Subcutaneous abdominal adipose tissue (tissue), 5 donors: Measurements from ENCODE around the gene OR2Y1.
"Not testable (repeated sequence)": the region's sequence is repeated elsewhere in the genome, so short reads cannot be mapped to it uniquely, and the experiment has no call there.

Source experiments
- H3K27ac ChIP-seq: one replicate; pipeline ENCODE4 v1.7.0; 2013; ENCODE audit warnings: low read depth, mild to moderate bottlenecking, inconsistent platforms, low read length, moderate library complexity
- H3K27me3 ChIP-seq, 5 donors: one replicate each; pipeline ENCODE4 v1.7.0; 2013; ENCODE audit warnings: low read length in 5 of 5, inconsistent platforms in 1 of 5; ENCODE audit not compliant: control insufficient read depth in 5 of 5, insufficient read depth in 4 of 5
- H3K36me3 ChIP-seq, 5 donors: one replicate each; pipeline ENCODE4 v1.7.0; 2013; ENCODE audit warnings: low read length in 5 of 5; ENCODE audit not compliant: control insufficient read depth in 5 of 5, insufficient read depth in 5 of 5
- H3K4me1 ChIP-seq, 5 donors: one replicate each; pipeline ENCODE4 v1.7.0; 2013; ENCODE audit warnings: low read length in 5 of 5, mild to moderate bottlenecking in 3 of 5, moderate library complexity in 1 of 5; ENCODE audit not compliant: control insufficient read depth in 5 of 5, insufficient read depth in 5 of 5
- H3K4me3 ChIP-seq, 5 donors: one replicate each; pipeline ENCODE4 v1.7.0; 2013; ENCODE audit warnings: low read length in 5 of 5, low read depth in 1 of 5
- H3K9ac ChIP-seq, 5 donors: one replicate each; pipeline ENCODE4 v1.7.0; 2013; ENCODE audit warnings: low read length in 5 of 5, mild to moderate bottlenecking in 4 of 5, moderate library complexity in 3 of 5
- H3K9me3 ChIP-seq, 5 donors: one replicate each; pipeline ENCODE4 v1.7.0; 2013; ENCODE audit warnings: low read length in 5 of 5; ENCODE audit not compliant: control insufficient read depth in 5 of 5
- donor health status: healthy.
- donor health status: healthy.
- donor health status: healthy.
- donor health status: healthy.
- donor health status: healthy.

The OR2Y1 gene

GRCh38 chr5:180742727-180743126, 2.9 kb upstream of the OR2Y1 start:
- H3K9ac ChIP-seq, result no peak overlapping the region

DNA sequence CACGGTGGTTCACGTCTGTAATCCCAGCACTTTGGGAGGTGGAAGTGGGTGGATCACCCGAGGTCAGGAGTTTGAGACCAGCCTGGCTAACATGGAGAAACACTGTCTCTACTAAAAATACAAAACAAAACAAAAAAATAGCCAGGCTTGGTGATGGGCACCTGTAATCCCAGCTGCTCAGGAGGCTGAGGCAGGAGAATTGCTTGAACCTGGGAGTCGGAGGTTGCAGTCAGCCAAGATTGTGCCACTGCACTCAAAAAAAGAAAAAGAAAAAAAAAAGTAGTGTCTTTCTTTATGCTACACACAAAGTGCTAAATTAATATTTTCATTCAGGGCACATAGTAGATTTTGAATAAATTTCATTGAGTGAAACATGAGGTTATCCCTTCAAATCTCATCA, 1.1 kb upstream of the OR2Y1 start:
- H3K36me3 ChIP-seq, H3K9ac ChIP-seq, H3K27ac ChIP-seq, H3K9me3 ChIP-seq, H3K4me1 ChIP-seq, H3K4me3 ChIP-seq: not testable (repeated sequence)
- peaks cover 8 to 36% (median 18%) of the 10 kb centered on the region in 5 donors for H3K27me3 ChIP-seq

More at GRCh38 chr5:180742727-180743126, 2.9 kb upstream of the OR2Y1 start:
- Histone ChIP-seq H3K27me3 (peaks cover 8 to 33% (median 18%) of the 10 kb centered on the region in 5 donors), H3K4me3 (no peak overlapping the region), H3K9me3 (no peaks in the 10 kb centered on the region), H3K4me1 (no peaks in the 10 kb centered on the region), H3K27ac (no peak overlapping the region), H3K36me3 (no peaks in the 10 kb centered on the region)

DNA sequence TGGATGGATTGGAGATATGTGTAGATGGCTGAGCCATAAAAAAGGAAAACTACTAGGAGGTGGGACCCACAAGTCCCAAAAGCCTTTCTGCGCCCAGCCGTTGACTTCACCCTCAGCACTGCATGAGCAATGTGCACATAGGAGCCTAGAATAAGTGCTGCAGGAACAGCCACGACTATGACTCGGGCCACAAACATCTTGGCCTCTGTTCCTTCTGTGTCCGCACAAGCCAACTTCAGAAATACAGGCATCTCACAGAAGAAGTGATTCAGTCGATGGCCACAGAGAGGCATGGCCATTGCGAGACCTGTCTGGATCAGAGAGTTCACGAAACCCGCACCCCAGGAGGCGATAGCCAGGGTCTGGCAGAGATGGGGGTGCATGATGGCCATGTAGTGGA, 587 bp downstream of the OR2Y1 start:
- H3K36me3 ChIP-seq, result no peaks in the 10 kb centered on the region
- peaks cover 8 to 21% (median 11%) of the 10 kb centered on the region in 5 donors for H3K27me3 ChIP-seq
- H3K9me3 ChIP-seq, result no peaks in the 10 kb centered on the region
- H3K27ac ChIP-seq, result no peak overlapping the region
- no peak overlapping the region for H3K9ac ChIP-seq
- H3K4me1 ChIP-seq, result no peaks in the 10 kb centered on the region
- H3K4me3 ChIP-seq, result no peak overlapping the region

- H3K4me1 ChIP-seq, result no peaks in the 10 kb centered on the region
- H3K9me3 ChIP-seq, result no peaks in the 10 kb centered on the region
- H3K27me3 ChIP-seq, result peaks cover 4 to 15% (median 8%) of the 10 kb centered on the region in 5 donors
- H3K4me3 ChIP-seq, result no peak overlapping the region
- H3K9ac ChIP-seq, result no peak overlapping the region
- no peaks in the 10 kb centered on the region for H3K36me3 ChIP-seq
- no peak overlapping the region for H3K27ac ChIP-seq
Measured at GRCh38 chr5:180736536-180736935, 3.3 kb downstream of the OR2Y1 start.

- H3K27ac ChIP-seq, result no peak overlapping the region
- no peaks in the 10 kb centered on the region for H3K9me3 ChIP-seq
- no peak overlapping the region for H3K9ac ChIP-seq
- peaks cover 0 to 10% (median 0%) of the 10 kb centered on the region in 5 donors for H3K27me3 ChIP-seq
- no peaks in the 10 kb centered on the region for H3K4me1 ChIP-seq
- H3K4me3 ChIP-seq, result no peak overlapping the region
- no peaks in the 10 kb centered on the region for H3K36me3 ChIP-seq
Measured at GRCh38 chr5:180724944-180725343, 14.9 kb downstream of the OR2Y1 start.

GRCh38 chr5:180723936-180724335, 15.9 kb downstream of the OR2Y1 start:
- H3K4me3 ChIP-seq, result no peak overlapping the region
- peaks cover 0 to 10% (median 0%) of the 10 kb centered on the region in 5 donors for H3K27me3 ChIP-seq
- no peaks in the 10 kb centered on the region for H3K36me3 ChIP-seq
- H3K9ac ChIP-seq, result no peak overlapping the region
- no peaks in the 10 kb centered on the region for H3K9me3 ChIP-seq
- H3K4me1 ChIP-seq, result no peaks in the 10 kb centered on the region
- H3K27ac ChIP-seq, result no peak overlapping the region

DNA sequence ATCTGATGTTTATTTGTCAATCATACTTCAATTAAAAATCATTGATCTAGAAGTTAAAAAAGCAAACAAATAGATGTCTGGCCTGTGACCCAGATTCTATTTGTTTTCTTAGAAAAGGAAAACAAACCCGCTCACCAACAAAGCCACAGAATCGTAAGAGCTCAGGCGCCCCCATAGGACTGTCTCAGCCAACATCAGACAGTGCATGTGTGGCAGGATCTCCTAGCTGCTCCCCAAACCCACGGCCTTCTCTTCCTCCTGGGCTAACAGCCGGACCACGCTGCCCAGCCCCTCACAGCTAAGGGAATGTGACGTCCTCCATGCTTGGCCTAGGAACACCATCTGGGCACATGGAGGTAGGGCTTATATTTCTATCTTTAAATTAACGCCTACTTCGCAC, 19.4 kb downstream of the OR2Y1 start:
- H3K9me3 ChIP-seq, result no peaks in the 10 kb centered on the region
- peaks cover 0 to 10% (median 0%) of the 10 kb centered on the region in 5 donors for H3K27me3 ChIP-seq
- no peak overlapping the region for H3K27ac ChIP-seq
- H3K36me3 ChIP-seq, result no peaks in the 10 kb centered on the region
- no peaks in the 10 kb centered on the region for H3K4me1 ChIP-seq
- no peak overlapping the region for H3K9ac ChIP-seq
- no peak overlapping the region for H3K4me3 ChIP-seq

- H3K9me3 ChIP-seq, result no peaks in the 10 kb centered on the region
- no peak overlapping the region for H3K27ac ChIP-seq
- no peak overlapping the region for H3K4me3 ChIP-seq
- H3K4me1 ChIP-seq, result no peaks in the 10 kb centered on the region
- H3K27me3 ChIP-seq, result peaks cover 0 to 9% (median 0%) of the 10 kb centered on the region in 5 donors
- no peaks in the 10 kb centered on the region for H3K36me3 ChIP-seq
- no peak overlapping the region for H3K9ac ChIP-seq
Measured at GRCh38 chr5:180719781-180720180, 20.1 kb downstream of the OR2Y1 start.

DNA sequence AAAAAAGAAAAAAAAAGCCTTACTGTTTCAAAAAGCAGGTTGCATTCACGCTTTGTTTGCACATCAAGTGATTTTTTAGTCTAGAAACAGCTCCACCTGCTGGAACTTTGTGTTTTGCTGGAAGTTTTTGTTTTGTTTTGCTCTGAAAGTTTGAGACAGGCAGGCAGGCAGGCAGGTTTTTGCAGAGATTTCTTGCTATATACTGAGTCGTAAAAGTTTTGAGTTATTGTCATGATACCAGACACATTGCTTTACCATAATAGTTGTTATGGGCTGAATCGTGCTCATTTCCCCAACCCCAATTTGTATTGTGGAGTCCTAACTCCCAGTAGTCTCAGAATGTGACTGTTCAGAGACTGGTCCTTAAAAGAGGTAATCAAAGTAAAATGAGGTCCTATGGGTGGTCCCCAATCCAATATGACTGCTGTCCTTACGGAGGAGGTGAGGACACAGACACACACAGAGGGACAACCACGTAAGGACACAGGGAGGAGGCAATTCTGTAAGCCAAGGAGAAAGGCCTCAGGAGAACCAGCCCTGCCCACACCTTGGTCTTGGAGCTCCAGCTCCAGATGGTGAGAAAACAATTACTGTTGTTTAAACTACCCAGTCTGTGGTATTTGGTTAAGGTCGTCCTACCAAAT, 20.9 kb downstream of the OR2Y1 start:
- Histone ChIP-seq H3K36me3 (no peaks in the 10 kb centered on the region), H3K4me1 (no peaks in the 10 kb centered on the region), H3K4me3 (no peak overlapping the region), H3K9me3 (no peaks in the 10 kb centered on the region), H3K27ac (no peak overlapping the region), H3K27me3 (peaks cover 0 to 5% (median 2%) of the 10 kb centered on the region in 5 donors), H3K9ac (no peak overlapping the region)

- Histone ChIP-seq H3K4me3 (no peak overlapping the region), H3K9ac (no peak overlapping the region), H3K4me1 (no peaks in the 10 kb centered on the region), H3K27ac (no peak overlapping the region), H3K36me3 (no peaks in the 10 kb centered on the region), H3K27me3 (peaks cover 0 to 3% (median 2%) of the 10 kb centered on the region in 5 donors), H3K9me3 (peaks cover 0 to 5% (median 0%) of the 10 kb centered on the region in 5 donors)
Measured at GRCh38 chr5:180717989-180718388, 21.9 kb downstream of the OR2Y1 start.
